ENCODE results near the gene HIP1. TPM values are rescaled to one million over a fixed set of nuclear protein-coding genes. Genes with fewer than 3 reads are reported as not detected.

The HIP1 gene
- total RNA-seq, 1 experiment from 2014 or later, result 10.7 TPM

- no peaks in the 10 kb centered on the region for H3K27me3 Mint-ChIP-seq (ENCODE audit: unreplicated experiment)
- no peaks in the 10 kb centered on the region for H3K4me1 Mint-ChIP-seq (ENCODE audit: low read depth, unreplicated experiment)
- no peak for DNase-seq
- no peak overlapping the region for H3K4me3 Mint-ChIP-seq (ENCODE audit: low read depth, unreplicated experiment)
- H3K27ac Mint-ChIP-seq (ENCODE audit: unreplicated experiment), result no peak overlapping the region
- CTCF ChIA-PET, result no interaction called here
- BruUV-seq (replicated peaks), result no TSS peak
- no peaks in the 10 kb centered on the region for H3K36me3 Mint-ChIP-seq (ENCODE audit: insufficient read depth, unreplicated experiment)
- intact Hi-C loops (cut with micrococcal nuclease; ENCODE audit: unreplicated experiment), result no loop called here
- TF ChIP-seq CTCF (IDR thresholded peaks at IDR 0.05; ENCODE audit: unreplicated experiment), result no peak
- H3K9me3 Mint-ChIP-seq (ENCODE audit: low read depth, unreplicated experiment), result no peaks in the 10 kb centered on the region
Measured at GRCh38 chr7:75625868-75626267, 112.9 kb downstream of the HIP1 start.

- H3K36me3 Mint-ChIP-seq (ENCODE audit: insufficient read depth, unreplicated experiment), result no peaks in the 10 kb centered on the region
- no TSS peak for BruUV-seq (replicated peaks)
Measured at GRCh38 chr7:75624134-75624832, 114.5 kb downstream of the HIP1 start.

GRCh38 chr7:75623390-75624133 lies 115.2 kb downstream of the HIP1 start:
- no peaks in the 10 kb centered on the region for H3K27me3 Mint-ChIP-seq (ENCODE audit: unreplicated experiment)
- H3K27ac Mint-ChIP-seq (ENCODE audit: unreplicated experiment), result no peak overlapping the region
- TF ChIP-seq CTCF (IDR thresholded peaks at IDR 0.05; ENCODE audit: unreplicated experiment), result no peak
- BruUV-seq (replicated peaks), result no TSS peak
- intact Hi-C loops (cut with micrococcal nuclease; ENCODE audit: unreplicated experiment), result no loop called here
- no peak overlapping the region for H3K4me3 Mint-ChIP-seq (ENCODE audit: low read depth, unreplicated experiment)
- H3K4me1 Mint-ChIP-seq (ENCODE audit: low read depth, unreplicated experiment), result no peaks in the 10 kb centered on the region
- H3K9me3 Mint-ChIP-seq (ENCODE audit: low read depth, unreplicated experiment), result no peaks in the 10 kb centered on the region
- CTCF ChIA-PET, result interaction anchor here (0.6 kb wide), 1 partner anchor 1402 kb away, joined by 7 read pairs; no protein-coding TSS in a partner anchor
- DNase-seq, result no peak
- no peaks in the 10 kb centered on the region for H3K36me3 Mint-ChIP-seq (ENCODE audit: insufficient read depth, unreplicated experiment)

More at GRCh38 chr7:75624134-75624832, 114.5 kb downstream of the HIP1 start:
- Mint-ChIP-seq H3K9me3 (ENCODE audit: low read depth, unreplicated experiment) (no peaks in the 10 kb centered on the region), H3K27me3 (ENCODE audit: unreplicated experiment) (no peaks in the 10 kb centered on the region), H3K4me1 (ENCODE audit: low read depth, unreplicated experiment) (no peaks in the 10 kb centered on the region), H3K4me3 (ENCODE audit: low read depth, unreplicated experiment) (no peak overlapping the region), H3K27ac (ENCODE audit: unreplicated experiment) (no peak overlapping the region)
- no peak for TF ChIP-seq CTCF (IDR thresholded peaks at IDR 0.05; ENCODE audit: unreplicated experiment)
- no peak for DNase-seq
- CTCF ChIA-PET, result interaction anchor here (0.6 kb wide), 1 partner anchor 40 kb away, joined by 3 read pairs; no protein-coding TSS in a partner anchor
- intact Hi-C loops (cut with micrococcal nuclease; ENCODE audit: unreplicated experiment), result no loop called here

- H3K4me1 Mint-ChIP-seq (ENCODE audit: low read depth, unreplicated experiment), result no peaks in the 10 kb centered on the region
- no peak overlapping the region for H3K4me3 Mint-ChIP-seq (ENCODE audit: low read depth, unreplicated experiment)
- BruUV-seq (replicated peaks), result no TSS peak
- CTCF ChIA-PET, result no interaction called here
- no peaks in the 10 kb centered on the region for H3K9me3 Mint-ChIP-seq (ENCODE audit: low read depth, unreplicated experiment)
- no peaks in the 10 kb centered on the region for H3K27me3 Mint-ChIP-seq (ENCODE audit: unreplicated experiment)
- intact Hi-C loops (cut with micrococcal nuclease; ENCODE audit: unreplicated experiment), result no loop called here
- H3K36me3 Mint-ChIP-seq (ENCODE audit: insufficient read depth, unreplicated experiment), result no peaks in the 10 kb centered on the region
- TF ChIP-seq CTCF (IDR thresholded peaks at IDR 0.05; ENCODE audit: unreplicated experiment), result no peak
- H3K27ac Mint-ChIP-seq (ENCODE audit: unreplicated experiment), result no peak overlapping the region
- no peak for DNase-seq
Measured at GRCh38 chr7:75621124-75621523, 117.6 kb downstream of the HIP1 start.
